ENCODE results near the gene GIT1.

Gene GIT1

GRCh38 chr17:29608986-29609385 lies 19.5 kb upstream of the GIT1 start:
- no peak for DNase-seq (ENCODE audit: extremely low spot score)
- POLR2A ChIA-PET = no interaction called here
- TF ChIP-seq, protein P1, sequence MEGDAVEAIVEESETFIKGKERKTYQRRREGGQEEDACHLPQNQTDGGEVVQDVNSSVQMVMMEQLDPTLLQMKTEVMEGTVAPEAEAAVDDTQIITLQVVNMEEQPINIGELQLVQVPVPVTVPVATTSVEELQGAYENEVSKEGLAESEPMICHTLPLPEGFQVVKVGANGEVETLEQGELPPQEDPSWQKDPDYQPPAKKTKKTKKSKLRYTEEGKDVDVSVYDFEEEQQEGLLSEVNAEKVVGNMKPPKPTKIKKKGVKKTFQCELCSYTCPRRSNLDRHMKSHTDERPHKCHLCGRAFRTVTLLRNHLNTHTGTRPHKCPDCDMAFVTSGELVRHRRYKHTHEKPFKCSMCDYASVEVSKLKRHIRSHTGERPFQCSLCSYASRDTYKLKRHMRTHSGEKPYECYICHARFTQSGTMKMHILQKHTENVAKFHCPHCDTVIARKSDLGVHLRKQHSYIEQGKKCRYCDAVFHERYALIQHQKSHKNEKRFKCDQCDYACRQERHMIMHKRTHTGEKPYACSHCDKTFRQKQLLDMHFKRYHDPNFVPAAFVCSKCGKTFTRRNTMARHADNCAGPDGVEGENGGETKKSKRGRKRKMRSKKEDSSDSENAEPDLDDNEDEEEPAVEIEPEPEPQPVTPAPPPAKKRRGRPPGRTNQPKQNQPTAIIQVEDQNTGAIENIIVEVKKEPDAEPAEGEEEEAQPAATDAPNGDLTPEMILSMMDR (IDR thresholded peaks at IDR 0.05; ENCODE audit: control extremely low read depth, extremely low read depth, low read depth, missing control alignments) = no peak
- CTCF ChIA-PET = interaction anchor here (2.3 to 4.0 kb wide), 3 partner anchors 9 to 23 kb away, joined by 6 to 30 read pairs (median 13); no protein-coding TSS in a partner anchor

DNA sequence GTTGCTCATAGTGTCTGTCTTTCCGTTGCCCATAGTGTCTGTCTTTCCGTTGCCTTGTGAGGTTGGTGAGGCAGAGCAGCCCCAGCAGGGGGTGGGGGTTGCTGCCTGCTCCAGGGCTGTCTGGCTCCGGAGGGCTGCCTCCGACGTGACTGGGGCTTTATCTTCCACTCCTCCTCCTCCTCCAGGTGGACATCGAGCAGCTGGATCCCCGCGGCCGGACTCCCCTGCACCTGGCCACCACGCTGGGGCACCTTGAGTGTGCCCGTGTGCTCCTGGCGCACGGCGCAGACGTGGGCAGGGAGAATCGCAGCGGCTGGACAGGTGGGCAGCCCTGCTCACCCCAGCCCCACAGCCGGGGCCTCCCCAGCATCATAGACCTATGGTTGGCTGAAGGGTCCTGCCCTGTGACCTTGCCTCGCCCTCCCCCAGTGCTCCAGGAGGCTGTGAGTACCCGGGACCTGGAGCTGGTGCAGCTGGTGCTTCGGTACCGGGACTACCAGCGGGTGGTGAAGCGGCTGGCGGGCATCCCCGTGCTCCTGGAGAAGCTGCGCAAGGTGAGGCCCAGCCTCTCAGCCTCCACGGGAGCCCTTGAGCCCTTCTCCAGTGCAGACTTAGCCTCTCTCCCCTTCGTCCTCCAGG lies 18.2 kb upstream of the GIT1 start:
- POLR2A ChIA-PET = no interaction called here
- no peak for DNase-seq (ENCODE audit: extremely low spot score)
- TF ChIP-seq, protein P1 (IDR thresholded peaks at IDR 0.05; ENCODE audit: control extremely low read depth, extremely low read depth, low read depth, missing control alignments) = no peak
- CTCF ChIA-PET = interaction anchor here (0.9 to 4.0 kb wide), 4 partner anchors 10 to 34 kb away, joined by 3 to 30 read pairs (median 10); no protein-coding TSS in a partner anchor

- CTCF ChIA-PET = interaction anchor here (1.0 to 8.4 kb wide), 4 partner anchors 11 to 30 kb away, joined by 4 to 58 read pairs (median 16); no protein-coding TSS in a partner anchor
These were observed 13.7 kb upstream of the GIT1 start for GRCh38 chr17:29603109-29603674.

DNA sequence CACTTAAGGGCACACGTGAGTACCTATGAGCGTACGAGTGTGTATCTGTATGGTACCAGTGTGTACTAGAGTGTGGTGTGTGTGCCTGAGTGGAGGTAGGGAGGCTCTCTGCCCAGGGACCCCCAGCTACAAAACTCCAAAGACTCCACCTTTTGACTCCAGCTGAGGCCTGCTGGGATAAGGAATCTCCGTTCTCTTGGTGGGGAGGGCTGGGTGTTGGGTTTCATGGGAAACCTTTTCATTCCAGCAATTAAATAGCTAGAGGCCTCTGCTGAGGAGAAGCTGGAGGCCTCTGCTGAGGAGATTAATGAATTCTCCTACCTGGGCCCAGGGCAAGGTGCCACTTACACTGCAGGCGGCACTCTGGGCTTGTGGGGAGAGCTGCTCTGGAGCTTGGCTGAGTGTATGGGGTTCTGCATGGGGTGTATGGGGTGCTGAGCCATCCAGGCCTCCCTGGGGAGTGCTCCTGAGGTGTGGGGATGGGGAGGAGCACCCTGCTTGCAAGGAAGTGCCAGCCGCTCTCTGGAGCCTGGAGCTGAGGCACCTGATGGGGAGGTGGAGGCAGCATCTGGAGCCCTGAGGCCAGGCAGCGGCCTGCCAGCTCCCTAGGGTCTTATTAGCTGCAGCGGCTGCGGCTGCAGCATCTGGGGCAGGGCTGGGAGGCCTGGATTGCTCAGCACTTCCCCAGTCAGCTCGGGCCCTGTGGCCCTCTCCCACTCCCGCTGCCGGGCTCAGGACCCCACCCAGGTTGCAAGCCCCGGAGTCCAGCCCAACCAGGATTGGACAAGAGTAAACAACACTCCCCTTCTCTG lies 8.1 kb upstream of the GIT1 start:
- TF ChIP-seq, protein P1 (IDR thresholded peaks at IDR 0.05; ENCODE audit: control extremely low read depth, extremely low read depth, low read depth, missing control alignments) = no peak
- POLR2A ChIA-PET = no interaction called here
- CTCF ChIA-PET = interaction anchor here (0.8 to 8.4 kb wide), 7 partner anchors 12 to 210 kb away, joined by 3 to 58 read pairs (median 7); no protein-coding TSS in a partner anchor

More at GRCh38 chr17:29603109-29603674, 13.7 kb upstream of the GIT1 start:
- DNase-seq (ENCODE audit: extremely low spot score) = no peak
- TF ChIP-seq, protein P1 (IDR thresholded peaks at IDR 0.05; ENCODE audit: control extremely low read depth, extremely low read depth, low read depth, missing control alignments) = no peak
- POLR2A ChIA-PET = no interaction called here

GRCh38 chr17:29596811-29597210 lies 7.4 kb upstream of the GIT1 start:
- no peak for DNase-seq (ENCODE audit: extremely low spot score)
- TF ChIP-seq, protein P1 (IDR thresholded peaks at IDR 0.05; ENCODE audit: control extremely low read depth, extremely low read depth, low read depth, missing control alignments) = no peak
- POLR2A ChIA-PET = no interaction called here
- CTCF ChIA-PET = interaction anchor here (0.8 to 8.4 kb wide), 7 partner anchors 11 to 211 kb away, joined by 3 to 58 read pairs (median 7); no protein-coding TSS in a partner anchor

More for the DNA sequence above, 8.1 kb upstream of the GIT1 start:
- DNase-seq (ENCODE audit: extremely low spot score) = no peak

Measured in GM10248 (cell line).